ENCODE results near the gene PAPPA2.

The PAPPA2 gene

GRCh38 chr1:176773038-176773437 lies 310.1 kb downstream of the PAPPA2 start:
- DNase-seq (ENCODE audit: low read depth) = no peak

DNA sequence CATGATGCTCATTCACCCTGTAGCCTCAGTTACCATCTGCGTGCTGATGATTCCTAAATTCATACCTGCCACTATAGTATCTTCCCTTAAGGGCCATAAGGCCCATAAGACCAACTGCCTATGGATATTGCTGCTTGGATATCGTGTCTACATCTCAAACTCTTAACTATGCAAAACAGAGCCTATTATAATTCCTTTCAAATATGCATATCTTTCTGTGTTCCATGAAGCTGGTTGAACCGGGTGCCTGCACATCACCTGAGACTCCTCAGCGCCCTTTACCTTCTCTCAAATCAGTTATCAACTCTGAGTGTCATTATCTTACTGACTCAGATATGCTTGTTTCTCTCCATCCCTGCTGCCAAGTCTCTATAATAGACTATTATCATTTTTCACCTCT lies 311.2 kb downstream of the PAPPA2 start:
- DNase-seq (ENCODE audit: low read depth) = no peak

- no peak for DNase-seq (ENCODE audit: low read depth)
Observed at GRCh38 chr1:176775378-176775777, 312.4 kb downstream of the PAPPA2 start.

DNA sequence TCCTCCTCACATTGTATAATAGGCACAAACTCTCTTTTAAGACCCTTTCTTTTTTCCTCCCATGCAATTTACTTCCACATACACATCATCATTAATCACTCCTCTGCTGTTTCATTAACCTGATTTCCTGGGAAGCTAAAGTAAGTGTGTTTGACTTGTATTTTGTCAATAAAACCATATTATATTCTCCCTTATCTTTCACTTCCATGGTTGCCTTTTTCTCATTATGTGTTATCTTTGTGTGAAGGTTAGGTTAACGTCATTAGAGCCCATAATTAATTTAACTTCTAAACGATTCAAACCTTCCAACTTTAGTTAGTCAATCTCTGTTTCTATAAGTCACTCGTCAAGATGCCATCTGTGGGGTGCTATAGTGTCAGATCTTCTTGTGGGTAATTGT lies 313.0 kb downstream of the PAPPA2 start:
- no peak for DNase-seq (ENCODE audit: low read depth)

DNA sequence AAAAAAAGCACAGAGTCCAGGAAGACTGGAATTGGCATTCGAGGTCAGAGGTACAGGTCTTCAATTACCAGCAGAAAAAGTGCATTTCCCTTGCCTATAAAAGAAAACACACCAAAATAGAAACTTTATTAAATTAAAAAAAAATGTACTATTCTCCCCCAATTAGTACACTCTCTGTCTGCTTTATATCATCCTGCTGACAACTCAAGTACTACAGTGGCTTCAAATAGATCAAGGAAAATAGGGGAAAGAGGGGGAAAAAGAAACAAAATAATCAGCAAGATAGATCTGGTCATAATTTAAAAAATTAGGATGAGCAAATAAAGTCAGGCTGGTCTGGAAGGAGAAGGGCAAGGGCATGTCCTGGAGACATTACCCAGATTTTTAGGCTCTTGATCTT lies 315.1 kb downstream of the PAPPA2 start:
- no peak for DNase-seq (ENCODE audit: low read depth)

DNA sequence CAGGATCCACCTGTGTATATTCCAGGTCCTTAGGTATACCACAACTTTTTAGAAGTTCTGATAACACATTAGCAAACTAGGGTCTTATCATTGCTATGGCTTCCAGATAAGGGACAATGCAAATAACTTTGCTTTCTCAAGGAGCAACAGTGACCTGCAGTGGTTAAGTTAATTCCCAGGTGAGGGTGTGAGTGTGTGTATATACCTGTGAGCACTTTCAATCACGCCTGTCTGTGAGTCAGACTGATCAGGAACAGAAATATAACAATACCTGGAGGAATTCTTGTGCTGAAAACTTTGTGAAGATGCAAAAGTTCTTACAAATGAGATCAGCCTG lies 317.0 kb downstream of the PAPPA2 start:
- no peak for DNase-seq (ENCODE audit: low read depth)

GRCh38 chr1:176783309-176783708 lies 320.3 kb downstream of the PAPPA2 start:
- no peak for DNase-seq (ENCODE audit: low read depth)

DNA sequence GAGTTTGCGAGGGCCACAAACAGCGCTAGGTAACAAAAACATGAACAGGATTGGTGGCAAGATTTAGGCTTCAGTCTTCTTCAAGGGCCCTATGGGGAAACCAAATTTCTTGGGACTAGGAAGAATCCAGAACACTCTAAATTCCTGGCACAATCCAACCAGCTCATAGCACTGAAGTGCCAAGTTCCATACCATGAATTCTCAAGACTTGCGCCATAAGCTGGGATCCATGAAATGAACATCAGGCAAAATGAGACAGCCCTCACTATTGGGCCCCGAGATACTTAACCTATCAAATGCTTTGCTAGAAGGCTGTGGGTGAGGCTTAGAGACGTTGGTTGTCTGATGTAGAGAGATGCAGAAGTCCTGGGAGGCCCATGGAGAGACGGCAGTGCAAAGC lies 322.1 kb downstream of the PAPPA2 start:
- DNase-seq (ENCODE audit: low read depth) = no peak

DNA sequence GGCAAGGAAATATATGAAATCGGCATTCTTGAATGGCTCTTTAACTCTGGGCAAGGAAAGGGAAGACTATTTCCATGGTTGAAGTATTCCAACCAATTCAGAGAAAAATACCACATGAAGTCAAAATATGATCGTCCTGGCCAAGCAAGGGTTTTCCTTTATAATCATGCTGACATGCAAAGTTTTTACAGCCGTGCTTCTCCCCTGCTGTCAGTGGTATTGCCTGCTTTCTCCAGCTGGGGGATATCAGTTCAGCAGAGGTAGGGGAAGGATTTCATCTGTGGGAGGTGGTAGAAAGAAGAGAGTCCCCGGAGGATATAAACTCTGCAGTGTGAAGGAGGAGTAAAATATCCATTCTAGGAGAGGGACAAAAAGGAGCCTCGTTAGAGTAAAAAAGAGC lies 322.8 kb downstream of the PAPPA2 start:
- no peak for DNase-seq (ENCODE audit: low read depth)

GRCh38 chr1:176786274-176786673 lies 323.3 kb downstream of the PAPPA2 start:
- DNase-seq (ENCODE audit: low read depth) = no peak

DNA sequence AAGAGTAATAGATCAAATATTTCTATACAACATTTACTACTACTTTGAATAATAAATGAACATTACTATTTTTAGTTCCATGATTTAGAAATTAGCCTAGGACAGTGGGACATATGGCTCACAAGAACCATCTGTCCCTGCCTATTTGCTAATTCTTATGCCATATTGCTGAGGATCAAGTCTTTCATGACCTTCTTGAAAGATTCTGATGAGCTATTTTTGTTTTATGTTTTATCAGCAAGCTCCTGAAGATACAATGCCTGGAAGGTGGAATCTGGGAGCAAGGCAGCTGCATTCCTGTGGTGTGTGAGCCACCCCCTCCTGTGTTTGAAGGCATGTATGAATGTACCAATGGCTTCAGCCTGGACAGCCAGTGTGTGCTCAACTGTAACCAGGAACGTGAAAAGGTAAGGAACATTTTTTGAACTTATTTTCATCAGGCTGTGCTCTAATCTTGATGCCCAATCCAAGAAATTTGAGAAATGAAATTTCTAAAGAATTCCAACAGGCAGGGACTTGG lies 326.7 kb downstream of the PAPPA2 start:
- no peak for DNase-seq (ENCODE audit: low read depth)

- DNase-seq (ENCODE audit: low read depth) = no peak
Observed at GRCh38 chr1:176790786-176791185, 327.8 kb downstream of the PAPPA2 start.

DNA sequence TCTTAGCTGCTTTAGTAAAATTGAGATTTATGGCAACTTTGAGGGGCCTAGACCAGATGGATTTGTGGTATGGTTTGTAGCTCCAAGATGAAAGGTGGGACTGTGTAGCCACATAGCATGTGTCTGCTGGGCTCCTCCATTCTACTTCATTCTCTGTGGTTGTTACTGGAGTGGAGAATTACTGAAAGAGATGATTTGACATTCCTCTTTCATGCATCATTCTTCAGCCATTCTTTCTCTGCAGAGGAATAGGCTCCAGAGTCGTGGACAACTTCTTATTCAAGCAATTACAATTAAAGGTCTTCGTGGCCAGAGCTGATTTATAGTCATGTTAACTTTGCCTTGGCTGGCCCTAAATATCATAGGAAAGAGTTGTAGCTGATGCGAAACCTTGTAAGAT lies 328.9 kb downstream of the PAPPA2 start:
- no peak for DNase-seq (ENCODE audit: low read depth)

DNA sequence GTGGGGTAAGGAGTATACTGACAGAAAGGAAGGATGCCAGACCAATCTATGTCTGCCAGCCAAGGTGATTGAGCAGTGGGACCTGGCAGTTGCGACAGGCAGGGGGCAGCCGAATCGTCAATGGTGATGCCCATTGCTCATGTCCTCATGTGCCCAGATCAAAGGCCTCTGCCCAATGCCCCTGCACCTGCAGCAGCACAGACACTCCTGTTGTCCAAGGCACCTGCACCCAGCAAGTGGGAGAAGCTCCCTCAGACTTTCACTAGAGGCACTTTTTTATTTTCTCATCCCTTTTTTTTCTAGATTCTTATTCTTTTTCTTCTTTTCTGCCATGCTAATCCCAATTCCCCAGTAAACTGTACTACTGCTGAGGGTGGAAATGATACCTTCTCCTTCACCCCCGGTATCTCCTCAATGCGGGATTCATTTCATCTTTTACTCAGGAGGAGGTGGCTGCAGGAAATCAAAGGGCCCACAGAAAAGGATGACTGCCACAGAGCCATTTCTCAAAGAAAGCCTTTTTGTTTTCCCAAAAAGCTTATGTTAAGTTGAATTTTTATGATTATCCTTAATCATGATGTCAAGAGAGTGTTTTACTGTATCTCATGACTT lies 332.0 kb downstream of the PAPPA2 start:
- DNase-seq (ENCODE audit: low read depth) = no peak

DNA sequence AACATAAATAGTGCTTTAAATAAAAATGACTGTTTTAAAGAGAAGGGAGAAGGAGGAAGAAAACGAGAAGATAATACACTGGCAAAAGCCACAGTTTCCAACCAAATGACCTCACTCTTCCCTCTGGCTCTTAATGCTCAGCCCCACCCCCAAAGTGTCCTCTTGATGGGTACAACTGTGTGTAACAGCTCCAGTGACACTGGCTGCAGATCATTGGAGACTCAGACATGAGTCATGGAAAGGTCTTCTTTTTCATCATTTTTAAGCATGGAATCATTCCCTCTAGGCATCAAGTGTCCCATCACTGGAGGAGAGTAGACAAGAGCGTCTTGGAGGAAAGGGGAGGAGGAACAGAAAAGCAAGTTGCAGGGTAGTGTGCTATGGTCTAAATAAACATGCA lies 333.0 kb downstream of the PAPPA2 start:
- DNase-seq (ENCODE audit: low read depth) = no peak

- no peak for DNase-seq (ENCODE audit: low read depth)
Observed at GRCh38 chr1:176796583-176796982, 333.6 kb downstream of the PAPPA2 start.

GRCh38 chr1:176799327-176799726 lies 336.4 kb downstream of the PAPPA2 start:
- no peak for DNase-seq (ENCODE audit: low read depth)

DNA sequence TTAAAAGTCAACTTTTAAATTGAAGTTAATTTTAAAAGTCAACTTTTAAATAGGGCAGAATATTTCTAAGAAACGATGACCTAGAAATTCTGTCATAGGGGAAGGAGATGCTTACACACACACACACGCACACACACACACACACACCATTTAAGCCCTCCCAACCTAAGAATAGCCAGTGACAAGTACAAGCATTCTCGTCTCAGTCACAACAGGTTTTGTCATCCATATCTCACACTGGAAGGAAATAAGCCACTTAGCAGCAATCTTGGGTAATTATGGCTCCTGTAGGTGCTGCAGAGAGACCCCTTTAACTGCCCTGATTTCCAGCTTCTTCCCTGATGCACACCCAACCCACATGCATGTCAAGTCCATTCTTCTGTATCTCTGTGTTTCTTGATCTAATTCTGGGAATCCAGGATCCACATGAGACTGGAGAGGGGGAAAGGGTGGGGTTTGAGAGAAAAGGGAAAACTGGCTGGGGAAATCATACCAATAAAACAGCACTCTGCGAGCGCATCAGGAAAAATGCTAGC lies 338.1 kb downstream of the PAPPA2 start:
- DNase-seq (ENCODE audit: low read depth) = no peak

DNA sequence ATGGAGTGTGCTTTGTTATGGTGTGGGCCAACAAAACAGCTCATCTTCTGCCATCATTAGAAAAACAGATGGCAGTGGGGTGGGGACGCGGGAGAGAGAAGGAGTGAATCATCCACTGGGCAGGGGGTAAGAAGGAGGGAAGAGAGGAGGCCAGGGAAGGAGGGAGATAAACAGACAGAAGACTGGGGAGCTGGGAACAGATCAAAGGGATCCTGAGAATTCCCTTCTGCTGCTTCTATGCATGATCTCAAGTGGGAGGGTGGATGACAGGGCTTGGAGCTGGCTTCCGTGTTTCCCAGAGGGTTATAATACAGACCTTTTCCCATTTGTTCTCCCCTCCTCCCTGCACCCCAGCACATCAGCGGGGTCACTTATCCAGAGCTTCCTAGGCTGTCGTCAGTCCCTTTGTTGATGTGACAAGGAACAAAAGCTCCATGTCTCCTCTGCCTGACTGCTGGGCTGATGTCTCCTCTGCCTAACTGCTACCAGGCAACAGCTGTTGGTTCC lies 338.6 kb downstream of the PAPPA2 start:
- DNase-seq (ENCODE audit: low read depth) = no peak

GRCh38 chr1:176802316-176802715 lies 339.3 kb downstream of the PAPPA2 start:
- DNase-seq (ENCODE audit: low read depth) = no peak

GRCh38 chr1:176803042-176803441 lies 340.1 kb downstream of the PAPPA2 start:
- DNase-seq (ENCODE audit: low read depth) = no peak

DNA sequence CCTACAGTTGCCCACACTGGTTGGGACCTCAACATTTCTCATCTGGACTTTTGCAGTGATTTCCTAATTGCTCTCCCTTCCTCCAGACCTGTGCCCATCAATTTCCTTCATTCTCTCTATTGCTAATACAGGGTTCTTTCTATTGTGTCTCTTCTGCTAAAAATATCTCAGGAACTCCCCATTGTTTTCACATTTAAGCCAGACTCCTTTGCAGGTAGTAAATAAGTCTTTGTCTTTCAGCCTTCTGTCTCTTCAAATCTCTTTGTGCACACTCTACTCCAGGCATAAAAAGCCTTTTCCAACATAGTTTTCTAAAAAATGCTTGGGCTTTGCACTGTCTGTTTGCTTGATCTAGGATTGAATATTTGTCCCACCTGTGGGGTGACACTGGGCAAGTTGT lies 340.6 kb downstream of the PAPPA2 start:
- DNase-seq (ENCODE audit: low read depth) = no peak

DNA sequence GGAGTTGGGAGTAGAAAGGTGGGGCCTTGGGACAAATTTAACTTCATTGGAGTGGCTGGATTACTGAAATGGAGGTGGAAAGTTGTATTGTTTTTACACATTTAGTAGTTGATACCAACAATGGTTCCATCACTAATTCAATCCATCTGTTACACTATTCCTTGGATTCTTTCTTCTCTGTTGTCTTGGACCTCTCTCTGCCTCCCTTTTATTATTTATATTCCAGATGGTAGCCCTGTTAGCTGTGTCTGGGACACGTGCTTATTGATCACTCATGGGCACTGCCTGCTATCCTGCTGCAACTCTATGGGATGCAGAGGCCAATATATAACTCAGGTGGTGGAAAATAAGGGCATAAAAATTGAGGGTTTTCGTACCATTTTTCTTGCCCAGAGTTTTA lies 346.3 kb downstream of the PAPPA2 start:
- DNase-seq (ENCODE audit: low read depth) = no peak
